HepG2 (cell line): Measurements from ENCODE around the gene MUC13. TPM values are rescaled to one million over a fixed set of nuclear protein-coding genes. Genes with fewer than 3 reads are reported as not detected.

ENCODE experiments used
- ATRX ChIP-seq: sonication (generic); formaldehyde crosslinking; IDR thresholded peaks from 2 replicates; pipeline ENCODE4 v1.4.0; 2020; ENCODE audit warnings: missing genetic modification reagents, borderline replicate concordance
- BRD4 ChIP-seq: sonication (generic); formaldehyde crosslinking; IDR thresholded peaks from 2 replicates; pipeline ENCODE4 v1.4.0; 2020; ENCODE audit warnings: missing genetic modification reagents
- ELF4 ChIP-seq: sonication (generic); formaldehyde crosslinking; IDR thresholded peaks from 2 replicates; pipeline ENCODE4 v1.5.0; 2020; ENCODE audit warnings: missing genetic modification reagents, mild to moderate bottlenecking, moderate library complexity, borderline replicate concordance
- FOSL2 ChIP-seq: sonication (generic); formaldehyde crosslinking; IDR thresholded peaks from 2 replicates; pipeline ENCODE4 v1.4.0; 2020; ENCODE audit warnings: missing genetic modification reagents
- HNF4A ChIP-seq: sonication (generic); formaldehyde crosslinking; IDR thresholded peaks from 2 replicates; pipeline ENCODE4 v1.4.0; 2020; ENCODE audit warnings: missing genetic modification reagents
- MED1 ChIP-seq: sonication (generic); formaldehyde crosslinking; IDR thresholded peaks from 2 replicates; pipeline ENCODE4 v1.4.0; 2020; ENCODE audit warnings: missing genetic modification reagents
- MEIS2 ChIP-seq: sonication (generic); formaldehyde crosslinking; IDR thresholded peaks from 2 replicates; pipeline ENCODE4 v1.9.0; 2021; ENCODE audit warnings: mild to moderate bottlenecking, missing genetic modification reagents
- NFRKB ChIP-seq: fragments of 450-650 bp; IDR thresholded peaks from 2 replicates; pipeline ENCODE4 v1.6.1; 2017
- NR2F1 ChIP-seq, 2 experiments: fragments of 450-650 bp in 1 of 2; formaldehyde crosslinking in 1 of 2; IDR thresholded peaks; 2 replicates each; pipeline versions ENCODE4 v1.5.0 to v1.6.1; 2016 to 2020; ENCODE audit warnings: mild to moderate bottlenecking in 1 of 2, missing compliant biosample characterization in 1 of 2, missing genetic modification reagents in 1 of 2, moderate library complexity in 1 of 2
- NR2F6 ChIP-seq, 2 experiments: IDR thresholded peaks; 2 replicates each; pipeline ENCODE4 v1.6.1; 2016; ENCODE audit warnings: antibody characterized with exemption in 1 of 2, mild to moderate bottlenecking in 1 of 2
- RARA ChIP-seq: IDR thresholded peaks from 2 replicates; pipeline ENCODE4 v1.6.1; 2016; ENCODE audit warnings: missing genetic modification reagents, missing compliant biosample characterization
- SAP130 ChIP-seq: IDR thresholded peaks from 2 replicates; pipeline ENCODE4 v1.6.1; 2016; ENCODE audit warnings: low read depth
- THYN1 ChIP-seq: sonication (generic); formaldehyde crosslinking; IDR thresholded peaks from 2 replicates; pipeline ENCODE4 v1.8.1; 2023; ENCODE audit warnings: low read depth, mild to moderate bottlenecking, moderate library complexity, missing genetic modification reagents, borderline replicate concordance
- TOE1 ChIP-seq: sonication (generic); formaldehyde crosslinking; IDR thresholded peaks from 2 replicates; pipeline ENCODE4 v1.4.0; 2020; ENCODE audit warnings: mild to moderate bottlenecking, missing genetic modification reagents
- polyA plus RNA-seq, 8 experiments: library from polyadenylated mRNA; depleted of rRNA in 3 of 8; stranded (reverse) in 7 of 8; unstranded in 1 of 8; fragments of >200 nt; fragmentation: Illumina TruSeq in 4 of 8; extraction: Trizol in 4 of 8; gene quantifications; 2 replicates each; pipeline versions ENCODE4 v1.2.1 to v1.2.3, GENCODE V29; 2011 to 2016; ENCODE audit warnings: low read depth in 4 of 8, missing spikeins in 1 of 8, mixed read lengths in 1 of 8; ENCODE audit not compliant: insufficient read depth in 1 of 8
- total RNA-seq, 5 experiments: library from RNA; depleted of rRNA; stranded (reverse); fragments of >200 nt; fragmentation: Illumina TruSeq; extraction: Trizol; gene quantifications; 2 replicates each; pipeline ENCODE4 v1.2.3, GENCODE V29; 2016; ENCODE audit warnings: low read depth in 1 of 5
- TF ChIP-seq, protein P1 (sequence below): sonication (generic); formaldehyde crosslinking; IDR thresholded peaks from 2 replicates; pipeline ENCODE4 v1.4.0; 2020; ENCODE audit warnings: missing genetic modification reagents
- TF ChIP-seq, protein P2 (sequence below): sonication (generic); formaldehyde crosslinking; conservative IDR thresholded peaks from 2 replicates; pipeline ENCODE4 v1.4.0; 2020; ENCODE audit warnings: mild to moderate bottlenecking, missing genetic modification reagents, moderate library complexity
- TF ChIP-seq, protein P3 (sequence below): IDR thresholded peaks from 2 replicates; pipeline ENCODE4 v1.4.0; 2020; ENCODE audit warnings: mild to moderate bottlenecking, missing genetic modification reagents

The MUC13 gene
- total and polyA plus RNA-seq, 2 of the 13 experiments (the other 11 are each of a cell fraction or from before 2014, with no cell fraction given): 0.04 to 1.2 TPM

- TF ChIP-seq RARA (CRISPR knock-in tag) (peak; percentile 41), THYN1 (no peak), MEIS2 (no peak), NR2F6 (IDR thresholded peaks at IDR 0.05) (0 out of 2 replicates have a peak, but pooled peaks have one; percentile 43), NR2F6 (CRISPR knock-in tag; IDR thresholded peaks at IDR 0.05) (peak; percentile 34; the same call in 1 of the 2 replicates), NFRKB (no peak), HNF4A (CRISPR knock-in tag) (peak; percentile 30; the same call in 1 of the 2 replicates), ELF4 (CRISPR knock-in tag) (no peak), BRD4 (CRISPR knock-in tag) (no peak), ATRX (CRISPR knock-in tag) (no peak), TOE1 (CRISPR knock-in tag) (no peak), SAP130 (CRISPR knock-in tag) (0 out of 2 replicates have a peak, but pooled peaks have one; percentile 15), NR2F1 (CRISPR knock-in tag; IDR thresholded peaks at IDR 0.05) (peak in 1 of 2 experiments; percentile 63; a peak in 1 of 4 replicates), FOSL2 (peak; percentile 29), MED1 (peak; percentile 58)
- TF ChIP-seq, protein P1, sequence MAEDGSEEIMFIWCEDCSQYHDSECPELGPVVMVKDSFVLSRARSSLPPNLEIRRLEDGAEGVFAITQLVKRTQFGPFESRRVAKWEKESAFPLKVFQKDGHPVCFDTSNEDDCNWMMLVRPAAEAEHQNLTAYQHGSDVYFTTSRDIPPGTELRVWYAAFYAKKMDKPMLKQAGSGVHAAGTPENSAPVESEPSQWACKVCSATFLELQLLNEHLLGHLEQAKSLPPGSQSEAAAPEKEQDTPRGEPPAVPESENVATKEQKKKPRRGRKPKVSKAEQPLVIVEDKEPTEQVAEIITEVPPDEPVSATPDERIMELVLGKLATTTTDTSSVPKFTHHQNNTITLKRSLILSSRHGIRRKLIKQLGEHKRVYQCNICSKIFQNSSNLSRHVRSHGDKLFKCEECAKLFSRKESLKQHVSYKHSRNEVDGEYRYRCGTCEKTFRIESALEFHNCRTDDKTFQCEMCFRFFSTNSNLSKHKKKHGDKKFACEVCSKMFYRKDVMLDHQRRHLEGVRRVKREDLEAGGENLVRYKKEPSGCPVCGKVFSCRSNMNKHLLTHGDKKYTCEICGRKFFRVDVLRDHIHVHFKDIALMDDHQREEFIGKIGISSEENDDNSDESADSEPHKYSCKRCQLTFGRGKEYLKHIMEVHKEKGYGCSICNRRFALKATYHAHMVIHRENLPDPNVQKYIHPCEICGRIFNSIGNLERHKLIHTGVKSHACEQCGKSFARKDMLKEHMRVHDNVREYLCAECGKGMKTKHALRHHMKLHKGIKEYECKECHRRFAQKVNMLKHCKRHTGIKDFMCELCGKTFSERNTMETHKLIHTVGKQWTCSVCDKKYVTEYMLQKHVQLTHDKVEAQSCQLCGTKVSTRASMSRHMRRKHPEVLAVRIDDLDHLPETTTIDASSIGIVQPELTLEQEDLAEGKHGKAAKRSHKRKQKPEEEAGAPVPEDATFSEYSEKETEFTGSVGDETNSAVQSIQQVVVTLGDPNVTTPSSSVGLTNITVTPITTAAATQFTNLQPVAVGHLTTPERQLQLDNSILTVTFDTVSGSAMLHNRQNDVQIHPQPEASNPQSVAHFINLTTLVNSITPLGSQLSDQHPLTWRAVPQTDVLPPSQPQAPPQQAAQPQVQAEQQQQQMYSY: no peak
- TF ChIP-seq, protein P2, sequence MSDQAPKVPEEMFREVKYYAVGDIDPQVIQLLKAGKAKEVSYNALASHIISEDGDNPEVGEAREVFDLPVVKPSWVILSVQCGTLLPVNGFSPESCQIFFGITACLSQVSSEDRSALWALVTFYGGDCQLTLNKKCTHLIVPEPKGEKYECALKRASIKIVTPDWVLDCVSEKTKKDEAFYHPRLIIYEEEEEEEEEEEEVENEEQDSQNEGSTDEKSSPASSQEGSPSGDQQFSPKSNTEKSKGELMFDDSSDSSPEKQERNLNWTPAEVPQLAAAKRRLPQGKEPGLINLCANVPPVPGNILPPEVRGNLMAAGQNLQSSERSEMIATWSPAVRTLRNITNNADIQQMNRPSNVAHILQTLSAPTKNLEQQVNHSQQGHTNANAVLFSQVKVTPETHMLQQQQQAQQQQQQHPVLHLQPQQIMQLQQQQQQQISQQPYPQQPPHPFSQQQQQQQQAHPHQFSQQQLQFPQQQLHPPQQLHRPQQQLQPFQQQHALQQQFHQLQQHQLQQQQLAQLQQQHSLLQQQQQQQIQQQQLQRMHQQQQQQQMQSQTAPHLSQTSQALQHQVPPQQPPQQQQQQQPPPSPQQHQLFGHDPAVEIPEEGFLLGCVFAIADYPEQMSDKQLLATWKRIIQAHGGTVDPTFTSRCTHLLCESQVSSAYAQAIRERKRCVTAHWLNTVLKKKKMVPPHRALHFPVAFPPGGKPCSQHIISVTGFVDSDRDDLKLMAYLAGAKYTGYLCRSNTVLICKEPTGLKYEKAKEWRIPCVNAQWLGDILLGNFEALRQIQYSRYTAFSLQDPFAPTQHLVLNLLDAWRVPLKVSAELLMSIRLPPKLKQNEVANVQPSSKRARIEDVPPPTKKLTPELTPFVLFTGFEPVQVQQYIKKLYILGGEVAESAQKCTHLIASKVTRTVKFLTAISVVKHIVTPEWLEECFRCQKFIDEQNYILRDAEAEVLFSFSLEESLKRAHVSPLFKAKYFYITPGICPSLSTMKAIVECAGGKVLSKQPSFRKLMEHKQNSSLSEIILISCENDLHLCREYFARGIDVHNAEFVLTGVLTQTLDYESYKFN (CRISPR knock-in tag): 0 out of 2 replicates have a peak, but pooled peaks have one; percentile 15
- TF ChIP-seq, protein P3, sequence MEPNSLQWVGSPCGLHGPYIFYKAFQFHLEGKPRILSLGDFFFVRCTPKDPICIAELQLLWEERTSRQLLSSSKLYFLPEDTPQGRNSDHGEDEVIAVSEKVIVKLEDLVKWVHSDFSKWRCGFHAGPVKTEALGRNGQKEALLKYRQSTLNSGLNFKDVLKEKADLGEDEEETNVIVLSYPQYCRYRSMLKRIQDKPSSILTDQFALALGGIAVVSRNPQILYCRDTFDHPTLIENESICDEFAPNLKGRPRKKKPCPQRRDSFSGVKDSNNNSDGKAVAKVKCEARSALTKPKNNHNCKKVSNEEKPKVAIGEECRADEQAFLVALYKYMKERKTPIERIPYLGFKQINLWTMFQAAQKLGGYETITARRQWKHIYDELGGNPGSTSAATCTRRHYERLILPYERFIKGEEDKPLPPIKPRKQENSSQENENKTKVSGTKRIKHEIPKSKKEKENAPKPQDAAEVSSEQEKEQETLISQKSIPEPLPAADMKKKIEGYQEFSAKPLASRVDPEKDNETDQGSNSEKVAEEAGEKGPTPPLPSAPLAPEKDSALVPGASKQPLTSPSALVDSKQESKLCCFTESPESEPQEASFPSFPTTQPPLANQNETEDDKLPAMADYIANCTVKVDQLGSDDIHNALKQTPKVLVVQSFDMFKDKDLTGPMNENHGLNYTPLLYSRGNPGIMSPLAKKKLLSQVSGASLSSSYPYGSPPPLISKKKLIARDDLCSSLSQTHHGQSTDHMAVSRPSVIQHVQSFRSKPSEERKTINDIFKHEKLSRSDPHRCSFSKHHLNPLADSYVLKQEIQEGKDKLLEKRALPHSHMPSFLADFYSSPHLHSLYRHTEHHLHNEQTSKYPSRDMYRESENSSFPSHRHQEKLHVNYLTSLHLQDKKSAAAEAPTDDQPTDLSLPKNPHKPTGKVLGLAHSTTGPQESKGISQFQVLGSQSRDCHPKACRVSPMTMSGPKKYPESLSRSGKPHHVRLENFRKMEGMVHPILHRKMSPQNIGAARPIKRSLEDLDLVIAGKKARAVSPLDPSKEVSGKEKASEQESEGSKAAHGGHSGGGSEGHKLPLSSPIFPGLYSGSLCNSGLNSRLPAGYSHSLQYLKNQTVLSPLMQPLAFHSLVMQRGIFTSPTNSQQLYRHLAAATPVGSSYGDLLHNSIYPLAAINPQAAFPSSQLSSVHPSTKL (CRISPR knock-in tag): 0 out of 2 replicates have a peak, but pooled peaks have one; percentile 22
- TF ChIP-seq, all 625 proteins: peak for 11
Observed at GRCh38 chr3:124877674-124878073, 56.9 kb downstream of the MUC13 start (continued).
